OCI-LY1 (cell line): ENCODE data around the gene HSPBAP1.

Experiments used
- H2AFZ ChIP-seq: fragments of 200-600 bp; sonication (generic), shearing (Covaris generic); 2 replicates; pipeline ENCODE4 v1.6.0; 2014; ENCODE audit warnings: antibody characterized with exemption, mild to moderate bottlenecking, low read length
- H3F3A ChIP-seq: fragments of 200-600 bp; sonication (generic), shearing (Covaris generic); 2 replicates; pipeline ENCODE4 v1.6.0; 2014; ENCODE audit warnings: mild to moderate bottlenecking, antibody characterized with exemption, low read length, moderate library complexity; ENCODE audit not compliant: insufficient read depth
- H3K27ac ChIP-seq: fragments of 200-600 bp; sonication (generic); 2 replicates; pipeline ENCODE4 v1.5.1; 2014; ENCODE audit warnings: low read length, mixed run types, mild to moderate bottlenecking, low read depth; ENCODE audit not compliant: poor library complexity, severe bottlenecking
- H3K27me3 ChIP-seq: fragments of 200-600 bp; sonication (generic); 2 replicates; pipeline ENCODE4 v1.6.0; 2014; ENCODE audit warnings: antibody characterized with exemption, mild to moderate bottlenecking, low read length, moderate library complexity; ENCODE audit not compliant: insufficient read depth
- H3K36me3 ChIP-seq: fragments of 200-600 bp; sonication (generic); 2 replicates; pipeline ENCODE4 v1.6.1; 2014; ENCODE audit warnings: mild to moderate bottlenecking, antibody characterized with exemption, low read length, moderate library complexity, mixed read lengths; ENCODE audit not compliant: insufficient read depth
- H3K4me1 ChIP-seq: fragments of 200-600 bp; sonication (generic); 2 replicates; pipeline ENCODE4 v1.5.1; 2014; ENCODE audit warnings: mild to moderate bottlenecking, low read length, moderate library complexity; ENCODE audit not compliant: insufficient read depth, severe bottlenecking
- H3K4me2 ChIP-seq: fragments of 200-600 bp; sonication (generic), shearing (Covaris generic); 2 replicates; pipeline ENCODE4 v1.6.1; 2014; ENCODE audit warnings: low read length
- H3K4me3 ChIP-seq: fragments of 200-600 bp; sonication (generic); 2 replicates; pipeline ENCODE4 v1.5.1; 2014; ENCODE audit warnings: low read length, low read depth, mild to moderate bottlenecking, mixed read lengths; ENCODE audit not compliant: poor library complexity, severe bottlenecking
- H3K79me2 ChIP-seq: fragments of 200-600 bp; shearing (Covaris generic); 2 replicates; pipeline ENCODE4 v1.6.1; 2016; ENCODE audit warnings: mixed run types, low read length, mixed read lengths; ENCODE audit not compliant: insufficient read depth
- H3K9ac ChIP-seq: fragments of 200-600 bp; sonication (generic), shearing (Covaris generic); 2 replicates; pipeline ENCODE4 v1.6.1; 2014; ENCODE audit warnings: mild to moderate bottlenecking, low read length, mixed read lengths
- H3K9me2 ChIP-seq: fragments of 200-600 bp; sonication (generic), shearing (Covaris generic); 2 replicates; pipeline ENCODE4 v1.6.1; 2014; ENCODE audit warnings: low read depth, mild to moderate bottlenecking, low read length, mixed read lengths
- H3K9me3 ChIP-seq: fragments of 200-600 bp; shearing (Covaris generic); 2 replicates; pipeline ENCODE4 v1.6.1; 2014; ENCODE audit warnings: low read length, mixed read lengths
- H4K20me1 ChIP-seq: fragments of 200-600 bp; sonication (generic), shearing (Covaris generic); 2 replicates; pipeline ENCODE4 v1.6.0; 2016; ENCODE audit warnings: mild to moderate bottlenecking, low read length; ENCODE audit not compliant: insufficient read depth
- EZH2 ChIP-seq: fragments of 200-600 bp; sonication (generic), shearing (Covaris generic); IDR thresholded peaks from 2 replicates; pipeline ENCODE4 v1.8.0; 2017; ENCODE audit warnings: borderline replicate concordance, mixed run types, mild to moderate bottlenecking, antibody characterized with exemption, low read length, moderate library complexity, mixed read lengths
- TF ChIP-seq, protein P1 (sequence below): fragments of 200-600 bp; sonication (generic), shearing (Covaris generic); IDR thresholded peaks from 2 replicates; pipeline ENCODE4 v1.5.1; 2017; ENCODE audit warnings: mild to moderate bottlenecking, antibody characterized with exemption, low read length, moderate library complexity, mixed read lengths

Gene HSPBAP1

DNA sequence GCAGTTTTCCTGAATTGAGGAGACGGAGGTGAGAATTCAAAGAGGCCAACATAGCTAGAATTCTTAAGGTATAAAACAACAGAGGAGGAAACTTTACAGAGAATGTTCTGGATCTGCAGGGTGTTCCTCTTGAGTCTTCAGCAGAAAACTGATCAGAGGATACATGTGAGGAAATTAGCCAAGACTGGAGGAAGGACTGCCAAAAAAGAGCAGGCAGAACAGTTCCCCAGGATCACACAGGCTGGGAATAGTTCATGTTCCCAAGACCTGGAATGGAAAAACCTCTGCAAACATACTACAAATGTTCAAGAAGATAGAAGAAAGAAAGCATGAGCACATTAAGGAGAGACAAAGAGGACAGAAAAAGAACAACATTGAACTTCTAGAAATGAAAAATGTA, 8.7 kb upstream of the HSPBAP1 start:
- no peaks in the 10 kb centered on the region for H4K20me1 ChIP-seq

DNA sequence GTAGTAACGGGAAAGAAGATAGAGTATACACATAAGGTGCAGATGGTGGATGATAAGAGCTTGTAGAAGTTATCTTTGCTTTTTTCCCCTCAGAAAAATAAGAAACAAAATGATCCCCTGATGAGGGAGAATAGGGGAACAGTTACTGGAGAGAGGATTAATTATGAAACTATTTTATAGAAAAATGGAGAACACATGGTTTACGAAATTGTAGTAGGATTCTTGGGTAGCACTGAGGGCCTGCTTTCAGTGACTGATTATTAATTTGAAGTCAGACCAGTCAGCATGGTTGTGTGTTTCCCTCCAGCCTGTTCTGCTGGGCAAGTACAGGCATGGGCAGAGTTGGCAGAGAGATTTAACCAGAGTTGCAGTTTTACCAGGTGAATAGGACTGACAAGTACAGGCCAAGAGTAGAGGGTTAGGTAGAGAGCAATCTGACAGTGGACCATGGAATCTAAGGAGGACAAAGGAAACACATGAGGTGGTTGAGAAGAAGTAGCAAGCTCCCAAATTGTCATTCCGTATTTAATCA, 7.1 kb upstream of the HSPBAP1 start:
- TF ChIP-seq, protein P1, sequence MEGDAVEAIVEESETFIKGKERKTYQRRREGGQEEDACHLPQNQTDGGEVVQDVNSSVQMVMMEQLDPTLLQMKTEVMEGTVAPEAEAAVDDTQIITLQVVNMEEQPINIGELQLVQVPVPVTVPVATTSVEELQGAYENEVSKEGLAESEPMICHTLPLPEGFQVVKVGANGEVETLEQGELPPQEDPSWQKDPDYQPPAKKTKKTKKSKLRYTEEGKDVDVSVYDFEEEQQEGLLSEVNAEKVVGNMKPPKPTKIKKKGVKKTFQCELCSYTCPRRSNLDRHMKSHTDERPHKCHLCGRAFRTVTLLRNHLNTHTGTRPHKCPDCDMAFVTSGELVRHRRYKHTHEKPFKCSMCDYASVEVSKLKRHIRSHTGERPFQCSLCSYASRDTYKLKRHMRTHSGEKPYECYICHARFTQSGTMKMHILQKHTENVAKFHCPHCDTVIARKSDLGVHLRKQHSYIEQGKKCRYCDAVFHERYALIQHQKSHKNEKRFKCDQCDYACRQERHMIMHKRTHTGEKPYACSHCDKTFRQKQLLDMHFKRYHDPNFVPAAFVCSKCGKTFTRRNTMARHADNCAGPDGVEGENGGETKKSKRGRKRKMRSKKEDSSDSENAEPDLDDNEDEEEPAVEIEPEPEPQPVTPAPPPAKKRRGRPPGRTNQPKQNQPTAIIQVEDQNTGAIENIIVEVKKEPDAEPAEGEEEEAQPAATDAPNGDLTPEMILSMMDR, result no peak
- TF ChIP-seq EZH2, result no peak
- no peaks in the 10 kb centered on the region for H3F3A ChIP-seq
- H3K4me1 ChIP-seq, result peaks cover 15% of the 10 kb centered on the region
- no peaks in the 10 kb centered on the region for H3K9me2 ChIP-seq
- H3K36me3 ChIP-seq, result no peaks in the 10 kb centered on the region; the same call in 1 of the 2 replicates
- no peaks in the 10 kb centered on the region for H3K27me3 ChIP-seq
- H3K27ac ChIP-seq, result no peak overlapping the region
- H3K9ac ChIP-seq, result no peak overlapping the region
- no peaks in the 10 kb centered on the region for H3K9me3 ChIP-seq
- no peaks in the 10 kb centered on the region for H3K79me2 ChIP-seq
- no peaks in the 10 kb centered on the region for H4K20me1 ChIP-seq
- no peak overlapping the region for H3K4me2 ChIP-seq
- no peak overlapping the region for H3K4me3 ChIP-seq
- H2AFZ ChIP-seq, result no peak overlapping the region

More for the DNA sequence above, 8.7 kb upstream of the HSPBAP1 start:
- Histone ChIP-seq H3F3A (no peaks in the 10 kb centered on the region), H3K79me2 (no peaks in the 10 kb centered on the region), H2AFZ (no peak overlapping the region), H3K4me1 (no peaks in the 10 kb centered on the region), H3K9ac (no peak overlapping the region), H3K4me2 (no peak overlapping the region), H3K9me3 (no peaks in the 10 kb centered on the region), H3K27me3 (no peaks in the 10 kb centered on the region), H3K9me2 (no peaks in the 10 kb centered on the region), H3K4me3 (no peak overlapping the region), H3K27ac (no peak overlapping the region), H3K36me3 (no peaks in the 10 kb centered on the region)
- no peak for TF ChIP-seq EZH2
- TF ChIP-seq, protein P1, result no peak

DNA sequence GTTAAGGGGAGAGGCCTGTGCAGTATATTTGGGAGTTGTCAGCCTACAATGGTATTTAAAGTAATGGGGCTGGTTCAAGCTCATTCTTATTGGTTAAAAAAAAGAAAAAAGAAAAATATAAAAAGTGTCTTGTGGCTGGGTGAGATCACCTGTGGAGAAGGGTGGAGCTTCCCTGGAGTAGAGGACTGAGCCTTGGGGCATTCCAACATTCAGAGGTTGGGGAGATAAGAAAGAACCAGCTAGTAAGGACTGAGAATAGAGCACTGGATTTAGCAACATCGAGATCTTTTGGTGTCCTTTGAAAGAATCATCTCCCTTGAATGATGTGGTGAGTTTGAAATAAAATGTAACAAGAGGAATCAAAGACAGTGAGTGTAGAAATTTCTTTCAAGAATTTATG, 6.4 kb upstream of the HSPBAP1 start:
- Histone ChIP-seq H3K36me3 (peaks cover 3% of the 10 kb centered on the region; the same call in 1 of the 2 replicates), H2AFZ (no peak overlapping the region), H3K79me2 (no peaks in the 10 kb centered on the region), H3K4me2 (no peak overlapping the region), H3K9me2 (no peaks in the 10 kb centered on the region), H3K4me3 (no peak overlapping the region), H4K20me1 (no peaks in the 10 kb centered on the region), H3K27me3 (no peaks in the 10 kb centered on the region), H3F3A (no peaks in the 10 kb centered on the region), H3K4me1 (peaks cover 20% of the 10 kb centered on the region), H3K9ac (no peak overlapping the region), H3K27ac (no peak overlapping the region), H3K9me3 (no peaks in the 10 kb centered on the region)
- TF ChIP-seq EZH2, result no peak
- TF ChIP-seq, protein P1, result no peak
